Neural cell (in vitro differentiated cells): Measurements from ENCODE around the gene CRTAC1. TPM values are rescaled to one million over a fixed set of nuclear protein-coding genes. Genes with fewer than 3 reads are reported as not detected.

Experiments used
- H2AFZ ChIP-seq: fragments of 200-600, 300-800 bp; sonication (generic), shearing (Covaris generic); 2 replicates; pipeline ENCODE4 v1.6.0; 2014; ENCODE audit warnings: low read depth, mild to moderate bottlenecking, antibody characterized with exemption, low read length, moderate library complexity
- H3F3A ChIP-seq: fragments of 200-600 bp; shearing (Covaris generic); 2 replicates; pipeline ENCODE4 v1.6.1; 2016; ENCODE audit warnings: mild to moderate bottlenecking, moderate library complexity, mixed read lengths, antibody characterized with exemption, low read length; ENCODE audit not compliant: insufficient read depth, poor library complexity, severe bottlenecking
- H3K27ac ChIP-seq: fragments of 200-600, 300-800 bp; sonication (generic), shearing (Covaris generic); 2 replicates; pipeline ENCODE4 v1.5.1; 2014; ENCODE audit warnings: mild to moderate bottlenecking, low read length, moderate library complexity
- H3K27me3 ChIP-seq: fragments of 300-800, 200-600 bp; sonication (generic), shearing (Covaris generic); 2 replicates; pipeline ENCODE4 v1.6.0; 2014; ENCODE audit warnings: mild to moderate bottlenecking, low read depth, low read length, moderate library complexity; ENCODE audit not compliant: insufficient read depth
- H3K36me3 ChIP-seq: fragments of 300-800, 200-600 bp; sonication (generic), shearing (Covaris generic); 2 replicates; pipeline ENCODE4 v1.5.1; 2014; ENCODE audit warnings: mild to moderate bottlenecking, antibody characterized with exemption, low read length, moderate library complexity; ENCODE audit not compliant: insufficient read depth
- H3K4me2 ChIP-seq: fragments of 300-800, 200-600 bp; sonication (generic), shearing (Covaris generic); 2 replicates; pipeline ENCODE4 v1.6.0; 2014; ENCODE audit warnings: mild to moderate bottlenecking, low read length
- H3K4me3 ChIP-seq: fragments of 300-800, 200-600 bp; sonication (generic), shearing (Covaris generic); 2 replicates; pipeline ENCODE4 v1.5.1; 2014; ENCODE audit warnings: mild to moderate bottlenecking, low read length, moderate library complexity
- H3K79me2 ChIP-seq: fragments of 200-600 bp; shearing (Covaris generic); replicated peaks from 2 replicates; pipeline ENCODE4 v1.6.0; 2014; ENCODE audit warnings: mild to moderate bottlenecking, low read length, moderate library complexity; ENCODE audit not compliant: insufficient read depth
- H3K9ac ChIP-seq: fragments of 300-800, 200-600 bp; sonication (generic), shearing (Covaris generic); 2 replicates; pipeline ENCODE4 v1.6.1; 2016; ENCODE audit warnings: mild to moderate bottlenecking, low read length, mixed read lengths
- H3K9me2 ChIP-seq: fragments of 200-600 bp; shearing (Covaris generic); 2 replicates; pipeline ENCODE4 v1.6.1; 2016; ENCODE audit warnings: mild to moderate bottlenecking, low read length, mixed read lengths; ENCODE audit not compliant: insufficient read depth
- H3K9me3 ChIP-seq: fragments of 200-600, 300-800 bp; sonication (generic), shearing (Covaris generic); 2 replicates; pipeline ENCODE4 v1.6.1; 2016; ENCODE audit warnings: mild to moderate bottlenecking, mixed run types, low read length, moderate library complexity, mixed read lengths
- H4K20me1 ChIP-seq: fragments of 200-600 bp; shearing (Covaris generic); 2 replicates; pipeline ENCODE4 v1.6.1; 2016; ENCODE audit warnings: mild to moderate bottlenecking, mixed run types; ENCODE audit not compliant: insufficient read depth
- EP300 ChIP-seq: fragments of 450-650 bp; conservative IDR thresholded peaks from 2 replicates; pipeline ENCODE4 v1.6.1; 2014; ENCODE audit warnings: antibody characterized with exemption, mild to moderate bottlenecking, moderate library complexity; ENCODE audit not compliant: poor library complexity, severe bottlenecking
- EZH2 ChIP-seq: fragments of 200-600, 300-800 bp; shearing (Covaris generic), sonication (generic); IDR thresholded peaks from 2 replicates; pipeline ENCODE4 v1.6.1; 2014; ENCODE audit warnings: antibody characterized with exemption, low read length, borderline replicate concordance, mild to moderate bottlenecking; ENCODE audit not compliant: insufficient read depth, poor library complexity, severe bottlenecking
- MXI1 ChIP-seq: fragments of 450-650 bp; conservative IDR thresholded peaks from 2 replicates; pipeline ENCODE4 v1.6.1; 2014; ENCODE audit warnings: antibody characterized with exemption, mild to moderate bottlenecking; ENCODE audit not compliant: poor library complexity, severe bottlenecking
- POLR2AphosphoS5 ChIP-seq: IDR thresholded peaks from 2 replicates; pipeline ENCODE4 v1.6.1; 2012
- RAD21 ChIP-seq: fragments of 450-650 bp; conservative IDR thresholded peaks from 2 replicates; pipeline ENCODE4 v1.6.1; 2014; ENCODE audit warnings: antibody characterized with exemption, mild to moderate bottlenecking, moderate library complexity
- SMC3 ChIP-seq: fragments of 450-650 bp; conservative IDR thresholded peaks from 2 replicates; pipeline ENCODE4 v1.6.1; 2014; ENCODE audit warnings: antibody characterized with exemption, mild to moderate bottlenecking, moderate library complexity; ENCODE audit not compliant: poor library complexity
- TAF1 ChIP-seq: IDR thresholded peaks from 2 replicates; pipeline ENCODE4 v1.6.1; 2012; ENCODE audit warnings: low read depth
- polyA plus RNA-seq: library from polyadenylated mRNA; depleted of rRNA; stranded (reverse); fragments of >200 nt; gene quantifications from 2 replicates; pipeline ENCODE4 v1.2.3, GENCODE V29; 2014
- TF ChIP-seq, protein P1 (sequence below): IDR thresholded peaks from 2 replicates; pipeline ENCODE4 v1.6.1; 2012; ENCODE audit warnings: borderline replicate concordance
- TF ChIP-seq, protein P2 (sequence below): fragments of 450-650 bp; IDR thresholded peaks from 2 replicates; pipeline ENCODE4 v1.5.1; 2014; ENCODE audit warnings: antibody characterized with exemption, mild to moderate bottlenecking, moderate library complexity; ENCODE audit not compliant: poor library complexity, severe bottlenecking

The CRTAC1 gene
- polyA plus RNA-seq, 1 donor from 2014 or later: 1.1 TPM

DNA sequence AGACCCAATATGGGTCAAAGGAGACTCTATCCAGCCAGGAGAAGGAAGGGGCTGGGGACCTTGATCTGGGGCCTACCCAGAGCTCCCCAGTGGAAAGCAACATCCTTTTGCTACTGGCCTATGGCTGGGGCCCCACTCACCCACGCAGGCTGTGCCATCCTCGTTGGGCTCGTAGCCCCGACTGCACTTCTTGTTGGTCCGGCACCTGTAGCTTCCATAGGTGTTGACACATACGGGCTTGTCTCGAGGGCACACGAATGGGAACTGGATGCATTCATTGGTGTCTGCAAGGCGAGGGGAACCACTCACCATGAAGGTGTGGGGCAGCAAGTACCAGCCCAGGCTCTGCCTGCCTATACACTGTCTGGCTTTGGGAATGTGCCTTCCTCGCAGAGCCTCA, 150.3 kb downstream of the CRTAC1 start:
- Histone ChIP-seq H3K9me2 (no peaks in the 10 kb centered on the region), H3K27me3 (no peaks in the 10 kb centered on the region), H3K27ac (no peak overlapping the region), H3K79me2 (no peaks in the 10 kb centered on the region), H4K20me1 (no peaks in the 10 kb centered on the region), H2AFZ (no peak overlapping the region), H3K9ac (no peak overlapping the region), H3K36me3 (no peaks in the 10 kb centered on the region), H3K4me3 (no peak overlapping the region), H3K4me2 (no peak overlapping the region), H3F3A (no peaks in the 10 kb centered on the region), H3K9me3 (no peaks in the 10 kb centered on the region)
- TF ChIP-seq POLR2AphosphoS5: no peak
- no peak for TF ChIP-seq RAD21
- no peak for TF ChIP-seq TAF1
- TF ChIP-seq EZH2: no peak
- no peak for TF ChIP-seq MXI1
- TF ChIP-seq, protein P1, sequence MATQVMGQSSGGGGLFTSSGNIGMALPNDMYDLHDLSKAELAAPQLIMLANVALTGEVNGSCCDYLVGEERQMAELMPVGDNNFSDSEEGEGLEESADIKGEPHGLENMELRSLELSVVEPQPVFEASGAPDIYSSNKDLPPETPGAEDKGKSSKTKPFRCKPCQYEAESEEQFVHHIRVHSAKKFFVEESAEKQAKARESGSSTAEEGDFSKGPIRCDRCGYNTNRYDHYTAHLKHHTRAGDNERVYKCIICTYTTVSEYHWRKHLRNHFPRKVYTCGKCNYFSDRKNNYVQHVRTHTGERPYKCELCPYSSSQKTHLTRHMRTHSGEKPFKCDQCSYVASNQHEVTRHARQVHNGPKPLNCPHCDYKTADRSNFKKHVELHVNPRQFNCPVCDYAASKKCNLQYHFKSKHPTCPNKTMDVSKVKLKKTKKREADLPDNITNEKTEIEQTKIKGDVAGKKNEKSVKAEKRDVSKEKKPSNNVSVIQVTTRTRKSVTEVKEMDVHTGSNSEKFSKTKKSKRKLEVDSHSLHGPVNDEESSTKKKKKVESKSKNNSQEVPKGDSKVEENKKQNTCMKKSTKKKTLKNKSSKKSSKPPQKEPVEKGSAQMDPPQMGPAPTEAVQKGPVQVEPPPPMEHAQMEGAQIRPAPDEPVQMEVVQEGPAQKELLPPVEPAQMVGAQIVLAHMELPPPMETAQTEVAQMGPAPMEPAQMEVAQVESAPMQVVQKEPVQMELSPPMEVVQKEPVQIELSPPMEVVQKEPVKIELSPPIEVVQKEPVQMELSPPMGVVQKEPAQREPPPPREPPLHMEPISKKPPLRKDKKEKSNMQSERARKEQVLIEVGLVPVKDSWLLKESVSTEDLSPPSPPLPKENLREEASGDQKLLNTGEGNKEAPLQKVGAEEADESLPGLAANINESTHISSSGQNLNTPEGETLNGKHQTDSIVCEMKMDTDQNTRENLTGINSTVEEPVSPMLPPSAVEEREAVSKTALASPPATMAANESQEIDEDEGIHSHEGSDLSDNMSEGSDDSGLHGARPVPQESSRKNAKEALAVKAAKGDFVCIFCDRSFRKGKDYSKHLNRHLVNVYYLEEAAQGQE: no peak
- TF ChIP-seq EP300: no peak
- no peak for TF ChIP-seq SMC3
- TF ChIP-seq, protein P2, sequence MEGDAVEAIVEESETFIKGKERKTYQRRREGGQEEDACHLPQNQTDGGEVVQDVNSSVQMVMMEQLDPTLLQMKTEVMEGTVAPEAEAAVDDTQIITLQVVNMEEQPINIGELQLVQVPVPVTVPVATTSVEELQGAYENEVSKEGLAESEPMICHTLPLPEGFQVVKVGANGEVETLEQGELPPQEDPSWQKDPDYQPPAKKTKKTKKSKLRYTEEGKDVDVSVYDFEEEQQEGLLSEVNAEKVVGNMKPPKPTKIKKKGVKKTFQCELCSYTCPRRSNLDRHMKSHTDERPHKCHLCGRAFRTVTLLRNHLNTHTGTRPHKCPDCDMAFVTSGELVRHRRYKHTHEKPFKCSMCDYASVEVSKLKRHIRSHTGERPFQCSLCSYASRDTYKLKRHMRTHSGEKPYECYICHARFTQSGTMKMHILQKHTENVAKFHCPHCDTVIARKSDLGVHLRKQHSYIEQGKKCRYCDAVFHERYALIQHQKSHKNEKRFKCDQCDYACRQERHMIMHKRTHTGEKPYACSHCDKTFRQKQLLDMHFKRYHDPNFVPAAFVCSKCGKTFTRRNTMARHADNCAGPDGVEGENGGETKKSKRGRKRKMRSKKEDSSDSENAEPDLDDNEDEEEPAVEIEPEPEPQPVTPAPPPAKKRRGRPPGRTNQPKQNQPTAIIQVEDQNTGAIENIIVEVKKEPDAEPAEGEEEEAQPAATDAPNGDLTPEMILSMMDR: no peak

DNA sequence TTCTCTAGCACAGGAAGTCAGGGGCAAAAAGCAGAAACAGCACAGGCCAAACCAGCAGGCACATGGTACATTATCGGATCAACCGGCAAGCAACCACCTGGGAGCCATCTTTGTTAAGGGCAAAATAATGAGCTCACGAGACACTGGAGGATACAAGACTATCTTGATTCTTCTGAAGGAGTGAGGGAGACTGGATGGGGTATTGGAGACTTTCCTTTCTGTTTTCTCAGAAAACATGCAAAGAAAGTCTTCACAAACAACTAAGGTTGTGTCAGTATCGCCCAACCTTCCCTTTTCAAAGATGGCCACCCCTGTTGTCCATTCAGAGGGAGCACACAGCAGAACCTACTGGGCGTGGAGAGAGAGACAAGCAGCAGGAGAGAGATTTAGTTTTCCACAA, 151.2 kb downstream of the CRTAC1 start:
- H3K4me2 ChIP-seq: no peak overlapping the region
- no peaks in the 10 kb centered on the region for H4K20me1 ChIP-seq

More for the DNA sequence above, 151.2 kb downstream of the CRTAC1 start:
- H3F3A ChIP-seq: no peaks in the 10 kb centered on the region
- H2AFZ ChIP-seq: no peak overlapping the region
- H3K9ac ChIP-seq: no peak overlapping the region
- no peaks in the 10 kb centered on the region for H3K36me3 ChIP-seq
- no peak for TF ChIP-seq POLR2AphosphoS5
- no peak for TF ChIP-seq RAD21
- TF ChIP-seq TAF1: no peak
- TF ChIP-seq, protein P2: no peak
- TF ChIP-seq EZH2: no peak
- no peak for TF ChIP-seq MXI1
- no peak for TF ChIP-seq SMC3
- no peak overlapping the region for H3K4me3 ChIP-seq
- no peaks in the 10 kb centered on the region for H3K9me3 ChIP-seq
- H3K27me3 ChIP-seq: no peaks in the 10 kb centered on the region
- no peaks in the 10 kb centered on the region for H3K79me2 ChIP-seq
- no peaks in the 10 kb centered on the region for H3K9me2 ChIP-seq
- H3K27ac ChIP-seq: no peak overlapping the region
